Gastrocnemius medialis (tissue), 4 donors: ENCODE data around the gene COPZ2.

Experiments used
- CTCF ChIP-seq, 5 experiments: fragments of 450-650 bp in 3 of 5; fragments of 200-600 bp in 2 of 5; sonication (generic) in 2 of 5; IDR thresholded peaks in 4 of 5; conservative IDR thresholded peaks in 1 of 5; 1 replicate in 4 of 5; 2 replicates in 1 of 5; pipeline ENCODE4 v1.5.1; 2016 to 2019; ENCODE audit warnings: antibody characterized with exemption in 5 of 5, mild to moderate bottlenecking in 3 of 5, moderate library complexity in 3 of 5
- POLR2A ChIP-seq, 2 donors: fragments of 450-650 bp; IDR thresholded peaks; one replicate each; pipeline ENCODE4 v1.6.1; 2017; ENCODE audit warnings: antibody characterized with exemption in 2 of 2, mild to moderate bottlenecking in 2 of 2, moderate library complexity in 2 of 2

GRCh38 chr17:48070195-48070594 is 32.6 kb upstream of the COPZ2 start:
- TF ChIP-seq CTCF (IDR thresholded peaks at IDR 0.05 in 4 of 5, conservative IDR thresholded peaks at IDR 0.05 in 1 of 5) (no peak), POLR2A (IDR thresholded peaks at IDR 0.05) (no peak)
